HL-60 (cell line): ENCODE results near the gene OSBPL10.

Experiments used
- DNase-seq, 2 experiments: peaks; one replicate each; pipeline ENCODE4 v3.0.0-alpha.2; 2010 to 2020; ENCODE audit warnings: low read depth in 1 of 2, low spot score in 1 of 2
- H3K27ac ChIP-seq: fragments of 250-450 bp; sonication (Bioruptor Pico); replicated peaks from 2 replicates; pipeline ENCODE4 v1.5.1; 2020; ENCODE audit warnings: mild to moderate bottlenecking, moderate library complexity
- H3K27me3 ChIP-seq: fragments of 250-450 bp; sonication (Bioruptor Pico); 2 replicates; pipeline ENCODE4 v1.5.1; 2021; ENCODE audit warnings: mild to moderate bottlenecking, moderate library complexity; ENCODE audit not compliant: insufficient read depth, poor library complexity, severe bottlenecking
- H3K4me3 ChIP-seq: replicated peaks from 2 replicates; pipeline ENCODE4 v1.5.1; 2011; ENCODE audit warnings: mild to moderate bottlenecking, control low read depth, low read length; ENCODE audit not compliant: insufficient read depth
- CTCF ChIP-seq: IDR thresholded peaks from one replicate; pipeline ENCODE4 v1.5.1; 2011; ENCODE audit warnings: low read length, control low read depth, inconsistent platforms; ENCODE audit not compliant: insufficient read depth
- GABPA ChIP-seq: IDR thresholded peaks from 2 replicates; pipeline ENCODE4 v1.6.1; 2012; ENCODE audit warnings: low read depth
- POLR2AphosphoS5 ChIP-seq: IDR thresholded peaks from 2 replicates; pipeline ENCODE4 v1.6.1; 2012; ENCODE audit warnings: low read depth
- REST ChIP-seq: IDR thresholded peaks from 2 replicates; pipeline ENCODE4 v1.6.1; 2012; ENCODE audit warnings: low read depth; ENCODE audit not compliant: insufficient replicate concordance
- SPI1 ChIP-seq: IDR thresholded peaks from 2 replicates; pipeline ENCODE4 v1.6.1; 2012; ENCODE audit warnings: low read depth, mild to moderate bottlenecking, borderline replicate concordance

Gene OSBPL10

GRCh38 chr3:31953636-31954035 is 27.4 kb downstream of the OSBPL10 start:
- H3K27me3 ChIP-seq = no peaks in the 10 kb centered on the region
- no peak for DNase-seq
- no peak overlapping the region for H3K4me3 ChIP-seq
- H3K27ac ChIP-seq = no peak overlapping the region
- TF ChIP-seq CTCF (no peak), POLR2AphosphoS5 (no peak), REST (no peak), GABPA (no peak)

GRCh38 chr3:31953091-31953490 is 28.0 kb downstream of the OSBPL10 start:
- H3K27ac ChIP-seq = no peak overlapping the region
- TF ChIP-seq SPI1 = no peak
- no peak for TF ChIP-seq POLR2AphosphoS5
- no peak for TF ChIP-seq REST
- no peak for TF ChIP-seq GABPA
- TF ChIP-seq CTCF = no peak
- H3K27me3 ChIP-seq = no peaks in the 10 kb centered on the region
- no peak for DNase-seq
- no peak overlapping the region for H3K4me3 ChIP-seq

GRCh38 chr3:31952205-31952604 is 28.9 kb downstream of the OSBPL10 start:
- 0 out of 2 replicates have a peak, but pooled peaks have one; percentile 9 for TF ChIP-seq SPI1
- TF ChIP-seq CTCF = no peak
- no peak for TF ChIP-seq REST
- no peak for TF ChIP-seq POLR2AphosphoS5
- Histone ChIP-seq H3K27ac (no peak overlapping the region), H3K4me3 (no peak overlapping the region), H3K27me3 (no peaks in the 10 kb centered on the region)
- no peak for DNase-seq
